Fibroblast of lung (primary cell): ENCODE measurements around the gene CDKAL1.

Source experiments
- CTCF ChIP-seq, 2 donors: IDR thresholded peaks in 1 of 2; conservative IDR thresholded peaks in 1 of 2; 1 replicate in 1 of 2; 2 replicates in 1 of 2; pipeline ENCODE4 v1.5.1; 2011 to 2012; ENCODE audit warnings: low read length in 2 of 2, control low read depth in 1 of 2, inconsistent platforms in 1 of 2, low read depth in 1 of 2, mild to moderate bottlenecking in 1 of 2
- EZH2 ChIP-seq: IDR thresholded peaks from 2 replicates; pipeline ENCODE4 v1.5.1; 2012; ENCODE audit warnings: low read length, control low read depth, mild to moderate bottlenecking; ENCODE audit errors: missing control alignments

GRCh38 chr6:21264288-21265033 lies 730.2 kb downstream of the CDKAL1 start:
- TF ChIP-seq CTCF (conservative IDR thresholded peaks at IDR 0.05 in 1 of 2, IDR thresholded peaks at IDR 0.05 in 1 of 2; ENCODE audit: low read depth in 1 of 2, low read length in 2 of 2) (no peak), EZH2 (no peak)
